ENCODE data around the gene BCAS3. TPM values are rescaled to one million over a fixed set of nuclear protein-coding genes. Genes with fewer than 3 reads are reported as not detected.
"Not testable (repeated sequence)": the region's sequence is repeated elsewhere in the genome, so short reads cannot be mapped to it uniquely, and the experiment has no call there.

Gene BCAS3
- total RNA-seq, 1 donor: 23.7 TPM

DNA sequence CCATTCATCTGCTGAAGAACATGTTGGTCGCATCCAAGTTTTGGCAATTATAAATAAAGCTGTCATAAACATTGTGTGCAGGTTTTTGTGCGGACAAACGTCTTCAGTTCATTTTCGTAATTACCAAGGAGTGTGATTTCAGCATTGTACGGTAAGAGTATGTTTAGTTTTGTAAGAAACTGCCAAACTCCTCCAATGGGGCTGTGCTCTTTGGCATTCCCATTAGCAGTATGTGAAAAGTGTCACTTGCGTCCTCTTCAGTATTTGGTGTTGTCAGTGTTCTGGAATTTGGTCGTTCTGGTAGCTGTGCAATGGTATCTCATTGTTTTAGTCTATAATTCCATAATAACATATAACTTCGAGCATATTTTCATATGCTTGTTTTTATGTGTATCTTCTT is 120.9 kb downstream of the BCAS3 start:
- no peak overlapping the region for H3K4me3 ChIP-seq (ENCODE audit: low read depth, low read length)
- peak; percentile 15 for DNase-seq (ENCODE audit: low read depth)
- TF ChIP-seq, protein P1, sequence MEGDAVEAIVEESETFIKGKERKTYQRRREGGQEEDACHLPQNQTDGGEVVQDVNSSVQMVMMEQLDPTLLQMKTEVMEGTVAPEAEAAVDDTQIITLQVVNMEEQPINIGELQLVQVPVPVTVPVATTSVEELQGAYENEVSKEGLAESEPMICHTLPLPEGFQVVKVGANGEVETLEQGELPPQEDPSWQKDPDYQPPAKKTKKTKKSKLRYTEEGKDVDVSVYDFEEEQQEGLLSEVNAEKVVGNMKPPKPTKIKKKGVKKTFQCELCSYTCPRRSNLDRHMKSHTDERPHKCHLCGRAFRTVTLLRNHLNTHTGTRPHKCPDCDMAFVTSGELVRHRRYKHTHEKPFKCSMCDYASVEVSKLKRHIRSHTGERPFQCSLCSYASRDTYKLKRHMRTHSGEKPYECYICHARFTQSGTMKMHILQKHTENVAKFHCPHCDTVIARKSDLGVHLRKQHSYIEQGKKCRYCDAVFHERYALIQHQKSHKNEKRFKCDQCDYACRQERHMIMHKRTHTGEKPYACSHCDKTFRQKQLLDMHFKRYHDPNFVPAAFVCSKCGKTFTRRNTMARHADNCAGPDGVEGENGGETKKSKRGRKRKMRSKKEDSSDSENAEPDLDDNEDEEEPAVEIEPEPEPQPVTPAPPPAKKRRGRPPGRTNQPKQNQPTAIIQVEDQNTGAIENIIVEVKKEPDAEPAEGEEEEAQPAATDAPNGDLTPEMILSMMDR (IDR thresholded peaks at IDR 0.05; ENCODE audit: insufficient read depth, low read depth, low read length): no peak

DNA sequence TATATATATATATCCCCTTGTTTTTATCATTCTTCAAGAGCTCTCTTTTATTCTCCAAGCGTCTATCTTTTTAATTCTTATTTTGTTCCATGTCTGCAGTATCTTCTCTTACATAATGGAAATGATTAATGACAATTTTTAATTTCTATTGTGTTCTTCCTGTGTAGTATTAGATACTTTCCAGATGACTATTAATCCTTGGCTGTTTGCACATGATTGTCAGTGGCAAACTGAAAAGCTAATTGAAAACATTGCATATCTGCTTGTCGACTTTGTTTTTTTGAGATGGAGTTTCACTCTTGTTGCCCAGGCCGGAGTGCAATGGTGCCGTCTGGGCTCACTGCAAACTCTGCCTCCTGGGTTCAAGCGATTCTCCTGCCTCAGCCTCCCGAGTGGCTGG is 124.7 kb downstream of the BCAS3 start:
- no peak for DNase-seq (ENCODE audit: low read depth)
- no peak overlapping the region for H3K4me3 ChIP-seq (ENCODE audit: low read depth, low read length)
- TF ChIP-seq, protein P1 (IDR thresholded peaks at IDR 0.05; ENCODE audit: insufficient read depth, low read depth, low read length): no peak

DNA sequence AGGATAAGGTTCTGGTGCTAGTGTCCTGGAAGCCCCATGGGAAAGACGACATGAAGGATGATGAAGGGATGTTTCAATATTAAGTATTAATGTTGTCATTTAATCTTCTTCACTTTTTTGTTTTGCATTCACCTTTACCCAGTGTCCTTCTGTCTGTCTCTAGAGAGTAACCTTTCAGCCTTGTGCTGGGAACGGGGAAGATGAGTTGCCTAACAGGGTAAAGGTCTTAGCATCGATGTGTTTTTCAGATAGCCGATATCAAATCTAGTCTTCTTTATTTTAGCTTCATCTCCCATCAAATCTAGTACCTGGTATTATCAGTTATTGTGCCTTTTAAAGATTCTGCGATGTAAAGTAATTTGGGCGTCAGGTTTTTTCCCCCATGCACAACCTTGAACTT is 125.4 kb downstream of the BCAS3 start:
- TF ChIP-seq, protein P1 (IDR thresholded peaks at IDR 0.05; ENCODE audit: insufficient read depth, low read depth, low read length): no peak
- H3K4me3 ChIP-seq (ENCODE audit: low read depth, low read length): no peak overlapping the region
- no peak for DNase-seq (ENCODE audit: low read depth)

DNA sequence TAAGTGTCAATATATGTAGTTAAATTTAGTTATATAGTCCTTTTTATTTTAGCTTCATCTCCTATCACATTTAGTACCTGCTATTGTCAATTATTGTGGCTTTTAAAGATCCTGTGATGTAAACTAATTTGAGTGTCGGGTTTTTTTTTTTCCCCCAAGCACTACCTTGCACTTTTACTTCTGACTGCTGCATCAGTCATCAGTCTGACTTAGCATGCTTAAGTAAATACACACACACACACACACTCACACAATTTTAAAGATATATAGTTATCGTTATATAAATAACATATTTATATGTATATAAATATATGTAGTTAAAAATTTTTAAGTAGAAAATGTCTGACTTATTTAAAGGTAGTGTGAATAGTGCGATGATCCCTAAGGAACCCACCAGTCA is 127.2 kb downstream of the BCAS3 start:
- TF ChIP-seq, protein P1 (IDR thresholded peaks at IDR 0.05; ENCODE audit: insufficient read depth, low read depth, low read length): no peak
- no peak overlapping the region for H3K4me3 ChIP-seq (ENCODE audit: low read depth, low read length)
- DNase-seq (ENCODE audit: low read depth): no peak

DNA sequence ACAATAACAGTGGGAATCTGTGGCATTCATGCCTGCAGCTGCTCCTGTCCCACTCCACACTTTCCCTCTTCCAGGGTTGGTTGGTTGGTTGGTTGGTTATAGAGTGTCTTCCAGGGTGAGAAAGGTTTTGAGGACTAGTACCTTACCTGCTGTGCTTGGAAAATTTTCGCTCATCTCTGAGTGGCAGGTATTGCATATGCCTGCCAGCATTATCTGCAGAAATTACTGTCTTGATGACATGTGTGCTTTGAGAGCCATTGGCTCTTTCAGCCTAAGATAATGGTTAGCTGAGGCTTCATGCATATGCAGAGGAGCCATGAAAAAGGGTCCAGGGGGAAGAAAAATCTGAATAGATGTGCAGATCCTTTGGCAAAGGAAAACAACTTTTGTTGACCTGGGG is 131.8 kb downstream of the BCAS3 start:
- no peak for DNase-seq (ENCODE audit: low read depth)
- no peak overlapping the region for H3K4me3 ChIP-seq (ENCODE audit: low read depth, low read length)
- TF ChIP-seq, protein P1 (IDR thresholded peaks at IDR 0.05; ENCODE audit: insufficient read depth, low read depth, low read length): no peak

DNA sequence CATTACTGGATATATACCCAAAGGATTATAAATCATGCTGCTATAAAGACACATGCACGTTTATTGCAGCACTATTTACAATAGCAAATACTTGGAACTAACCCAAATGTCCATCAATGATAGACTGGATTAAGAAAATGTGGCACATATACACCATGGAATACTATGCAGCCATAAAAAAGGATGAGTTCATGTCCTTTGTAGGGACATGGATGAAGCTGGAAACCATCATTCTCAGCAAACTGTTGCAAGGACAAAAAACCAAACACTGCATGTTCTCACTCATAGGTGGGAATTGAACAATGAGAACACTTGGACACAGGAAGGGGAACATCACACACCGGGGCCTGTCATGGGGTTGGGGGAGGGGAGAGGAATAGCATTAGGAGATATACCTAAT is 137.3 kb downstream of the BCAS3 start:
- not testable (repeated sequence) for DNase-seq (ENCODE audit: low read depth); H3K4me3 ChIP-seq (ENCODE audit: low read depth, low read length)

DNA sequence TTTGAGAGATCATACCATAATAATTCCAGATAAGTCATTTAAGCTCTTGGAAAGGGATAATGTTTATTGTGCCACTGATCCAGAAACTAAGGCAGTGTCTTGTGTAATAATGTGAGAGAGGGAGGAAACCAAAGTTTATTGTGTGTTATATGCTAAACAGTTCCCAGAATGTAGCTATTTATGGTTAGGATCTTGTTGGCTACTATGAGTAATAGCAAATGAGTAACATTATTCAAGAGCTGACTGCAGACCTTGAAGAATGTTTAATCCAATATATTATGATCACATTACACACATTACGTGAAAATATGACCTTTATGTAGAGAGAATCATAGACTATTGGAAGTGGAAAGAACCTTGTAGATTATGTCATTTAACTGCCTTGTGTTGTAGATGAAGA is 139.5 kb downstream of the BCAS3 start:
- H3K4me3 ChIP-seq (ENCODE audit: low read depth, low read length): no peak overlapping the region
- TF ChIP-seq, protein P1 (IDR thresholded peaks at IDR 0.05; ENCODE audit: insufficient read depth, low read depth, low read length): no peak
- DNase-seq (ENCODE audit: low read depth): peak; percentile 87
